Prostate gland (tissue), 2 donors: Measurements from ENCODE around the gene SMAD2. TPM values are rescaled to one million over a fixed set of nuclear protein-coding genes. Genes with fewer than 3 reads are reported as not detected.

Source experiments
- DNase-seq: peaks from one replicate; pipeline ENCODE4 v3.0.0-alpha.2; 2019; ENCODE audit warnings: low spot score
- H3K27ac ChIP-seq, 2 donors: fragments of 200-600 bp; sonication (generic); 2 replicates each; pipeline ENCODE4 v1.5.1; 2017 to 2019
- H3K27me3 ChIP-seq: fragments of 200-600 bp; sonication (generic); replicated peaks from 2 replicates; pipeline ENCODE4 v1.5.1; 2019; ENCODE audit not compliant: insufficient read depth
- H3K36me3 ChIP-seq, 2 donors: fragments of 200-600 bp; sonication (generic); 1 replicate in 1 of 2; 2 replicates in 1 of 2; pipeline versions ENCODE4 v1.5.1 to v1.8.1; 2017 to 2019
- H3K4me1 ChIP-seq: fragments of 200-600 bp; sonication (generic); replicated peaks from 2 replicates; pipeline ENCODE4 v1.5.1; 2019
- H3K4me3 ChIP-seq, 2 donors: fragments of 200-600 bp; sonication (generic); 2 replicates each; pipeline ENCODE4 v1.5.1; 2017 to 2019
- H3K9me3 ChIP-seq: fragments of 200-600 bp; sonication (generic); 2 replicates; pipeline ENCODE4 v1.5.1; 2017
- POLR2A ChIP-seq: fragments of 450-650 bp; IDR thresholded peaks from one replicate; pipeline ENCODE4 v1.6.1; 2016; ENCODE audit warnings: antibody characterized with exemption, mild to moderate bottlenecking
- POLR2AphosphoS5 ChIP-seq: sonication (generic); formaldehyde crosslinking; IDR thresholded peaks from one replicate; pipeline ENCODE4 v1.6.1; 2017; ENCODE audit warnings: antibody characterized with exemption
- WGBS: methylation state at CpG from one replicate; pipeline ENCODE4 v1.1.5; 2018; 5-methylcytosine and 5-hydroxymethylcytosine counted together
- intact Hi-C: fragments of 100-400 bp; cut with DNase I; formaldehyde crosslinking; loops from one replicate; pipeline ENCODE4 v1.14.2; 2022
- total RNA-seq, 2 donors: library from RNA; depleted of rRNA; stranded (reverse); fragments of >200 nt; gene quantifications; one replicate each; pipeline ENCODE4 v1.1.0, GENCODE V29; 2016
- TF ChIP-seq, protein P1 (sequence below), 4 experiments: fragments of 200-600 bp in 2 of 4; fragments of 450-650 bp in 2 of 4; sonication (generic) in 2 of 4; IDR thresholded peaks; 1 replicate in 3 of 4; 2 replicates in 1 of 4; pipeline ENCODE4 v1.5.1; 2016 to 2019; ENCODE audit warnings: antibody characterized with exemption in 4 of 4, mild to moderate bottlenecking in 2 of 4, moderate library complexity in 2 of 4

Gene SMAD2
- total RNA-seq, 2 donors from 2014 or later: 54.3 to 96.8 TPM

DNA sequence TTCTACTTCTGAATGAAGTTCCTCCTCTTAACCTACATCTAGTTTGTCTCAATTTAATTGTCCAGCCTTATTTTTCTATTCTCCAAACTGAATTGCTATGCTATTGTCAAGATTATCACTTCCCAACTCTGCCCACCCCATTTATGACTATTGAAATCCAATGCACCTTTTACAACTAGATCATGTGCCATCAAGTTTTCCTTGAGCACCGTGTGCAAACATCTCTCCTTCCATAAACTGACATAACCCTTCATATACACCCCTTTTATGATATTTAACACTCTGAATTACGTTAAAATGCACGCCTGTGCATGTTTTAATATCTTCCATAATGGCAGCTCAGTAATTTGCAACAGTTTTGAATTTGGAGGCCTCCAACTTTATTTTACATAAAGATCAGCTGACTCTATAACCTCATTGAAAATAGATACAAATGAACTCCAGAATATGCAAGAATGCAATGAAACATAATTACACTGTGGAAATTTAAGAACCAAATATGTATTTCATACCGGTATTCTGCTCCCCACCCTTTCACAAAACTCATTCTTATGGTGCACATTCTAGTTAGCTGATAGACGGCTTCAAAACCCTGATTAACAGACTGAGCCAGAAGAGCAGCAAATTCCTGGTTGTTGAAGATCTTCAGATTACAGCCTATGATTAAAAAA is 85.5 kb downstream of the SMAD2 start:
- TF ChIP-seq, protein P1, sequence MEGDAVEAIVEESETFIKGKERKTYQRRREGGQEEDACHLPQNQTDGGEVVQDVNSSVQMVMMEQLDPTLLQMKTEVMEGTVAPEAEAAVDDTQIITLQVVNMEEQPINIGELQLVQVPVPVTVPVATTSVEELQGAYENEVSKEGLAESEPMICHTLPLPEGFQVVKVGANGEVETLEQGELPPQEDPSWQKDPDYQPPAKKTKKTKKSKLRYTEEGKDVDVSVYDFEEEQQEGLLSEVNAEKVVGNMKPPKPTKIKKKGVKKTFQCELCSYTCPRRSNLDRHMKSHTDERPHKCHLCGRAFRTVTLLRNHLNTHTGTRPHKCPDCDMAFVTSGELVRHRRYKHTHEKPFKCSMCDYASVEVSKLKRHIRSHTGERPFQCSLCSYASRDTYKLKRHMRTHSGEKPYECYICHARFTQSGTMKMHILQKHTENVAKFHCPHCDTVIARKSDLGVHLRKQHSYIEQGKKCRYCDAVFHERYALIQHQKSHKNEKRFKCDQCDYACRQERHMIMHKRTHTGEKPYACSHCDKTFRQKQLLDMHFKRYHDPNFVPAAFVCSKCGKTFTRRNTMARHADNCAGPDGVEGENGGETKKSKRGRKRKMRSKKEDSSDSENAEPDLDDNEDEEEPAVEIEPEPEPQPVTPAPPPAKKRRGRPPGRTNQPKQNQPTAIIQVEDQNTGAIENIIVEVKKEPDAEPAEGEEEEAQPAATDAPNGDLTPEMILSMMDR (IDR thresholded peaks at IDR 0.05): no peak
- TF ChIP-seq POLR2AphosphoS5 (no peak), POLR2A (no peak)
- DNase-seq: no peak
- H3K27me3 ChIP-seq: no peaks in the 10 kb centered on the region
- H3K4me3 ChIP-seq: no peak overlapping the region
- H3K36me3 ChIP-seq: no peaks in the 10 kb centered on the region
- no peak overlapping the region for H3K27ac ChIP-seq
- H3K4me1 ChIP-seq: no peaks in the 10 kb centered on the region
- WGBS: 87% methylated on average over 5 of the region's 5 CpGs
- no peaks in the 10 kb centered on the region for H3K9me3 ChIP-seq
- intact Hi-C loops: no loop called here

DNA sequence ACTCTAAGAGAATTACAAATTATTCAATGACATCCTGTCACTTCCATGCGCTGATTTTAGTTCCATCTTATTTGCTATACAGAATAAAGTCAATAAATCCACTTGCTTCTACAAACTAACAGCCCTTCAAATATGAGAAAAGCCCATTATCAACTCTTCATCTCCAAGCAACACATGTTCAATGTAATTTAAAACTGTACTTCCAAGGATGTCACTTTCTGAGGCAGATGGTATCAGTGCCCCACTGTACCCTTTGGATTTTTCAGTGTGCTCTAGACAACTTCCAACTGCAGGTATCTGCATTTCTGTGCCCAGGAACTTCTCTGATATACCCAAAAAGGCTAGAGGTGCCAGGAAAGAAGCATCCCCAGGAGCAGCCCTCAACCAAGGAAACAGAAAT is 87.6 kb downstream of the SMAD2 start:
- no peaks in the 10 kb centered on the region for H3K27me3 ChIP-seq
- no peak overlapping the region for H3K27ac ChIP-seq
- WGBS: 50% methylated on average over 1 of the region's 1 CpG
- no peaks in the 10 kb centered on the region for H3K4me1 ChIP-seq
- H3K4me3 ChIP-seq: no peak overlapping the region
- no peak for DNase-seq
- H3K36me3 ChIP-seq: no peaks in the 10 kb centered on the region
- intact Hi-C loops: no loop called here
- no peaks in the 10 kb centered on the region for H3K9me3 ChIP-seq
- no peak for TF ChIP-seq POLR2A
- TF ChIP-seq POLR2AphosphoS5: no peak
- TF ChIP-seq, protein P1 (IDR thresholded peaks at IDR 0.05): no peak

DNA sequence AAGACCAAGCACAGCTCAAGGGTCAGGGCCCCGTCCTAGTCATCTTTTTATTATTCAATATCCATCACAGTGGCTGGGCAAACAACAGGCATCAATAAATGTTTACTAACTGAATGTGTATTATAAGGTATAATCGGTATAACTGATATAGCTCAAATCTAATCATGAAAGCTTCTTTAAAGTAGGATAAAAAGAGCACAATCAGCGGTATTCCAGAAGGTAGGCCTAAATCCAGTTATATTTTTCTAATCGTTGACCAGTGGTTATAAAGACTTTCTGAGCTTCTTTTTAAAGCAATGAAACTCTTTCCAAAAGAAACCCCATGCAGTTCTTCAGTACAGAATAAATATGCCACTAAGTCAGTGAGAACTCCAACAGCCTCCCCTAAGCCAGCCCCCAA is 92.1 kb downstream of the SMAD2 start:
- WGBS: over 99% methylated on average over 4 of the region's 4 CpGs
- TF ChIP-seq, protein P1 (IDR thresholded peaks at IDR 0.05): no peak
- no peak for TF ChIP-seq POLR2A
- TF ChIP-seq POLR2AphosphoS5: no peak
- Histone ChIP-seq H3K27ac (no peak overlapping the region), H3K4me3 (no peak overlapping the region), H3K4me1 (no peaks in the 10 kb centered on the region), H3K27me3 (no peaks in the 10 kb centered on the region), H3K9me3 (no peaks in the 10 kb centered on the region), H3K36me3 (no peaks in the 10 kb centered on the region)
- intact Hi-C loops: no loop called here
- no peak for DNase-seq

DNA sequence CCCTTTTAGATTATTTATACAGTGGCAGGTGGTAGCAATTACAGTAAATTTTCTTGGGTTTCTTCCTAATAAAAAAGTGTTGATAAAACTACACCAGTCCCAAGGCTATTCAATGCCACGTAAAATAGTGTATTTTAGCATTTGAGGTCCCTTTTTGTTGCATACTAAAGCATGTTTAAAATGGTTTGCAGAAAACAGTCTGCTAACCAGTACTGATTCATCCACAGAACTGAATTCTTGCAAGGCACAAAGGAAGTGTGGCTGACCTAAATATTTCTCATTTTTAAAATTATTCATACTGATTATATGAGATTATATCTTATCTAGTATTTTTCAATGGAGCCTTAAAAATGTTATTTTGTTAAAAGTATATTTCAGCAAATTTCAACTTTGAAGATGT is 98.1 kb downstream of the SMAD2 start:
- intact Hi-C loops: no loop called here
- H3K9me3 ChIP-seq: no peaks in the 10 kb centered on the region
- no peaks in the 10 kb centered on the region for H3K36me3 ChIP-seq
- TF ChIP-seq POLR2AphosphoS5: no peak
- TF ChIP-seq POLR2A: no peak
- TF ChIP-seq, protein P1 (IDR thresholded peaks at IDR 0.05): no peak
- H3K27me3 ChIP-seq: no peaks in the 10 kb centered on the region
- 60% methylated on average over 1 of the region's 1 CpG for WGBS
- no peak overlapping the region for H3K27ac ChIP-seq
- no peak overlapping the region for H3K4me3 ChIP-seq
- DNase-seq: no peak
- no peaks in the 10 kb centered on the region for H3K4me1 ChIP-seq

DNA sequence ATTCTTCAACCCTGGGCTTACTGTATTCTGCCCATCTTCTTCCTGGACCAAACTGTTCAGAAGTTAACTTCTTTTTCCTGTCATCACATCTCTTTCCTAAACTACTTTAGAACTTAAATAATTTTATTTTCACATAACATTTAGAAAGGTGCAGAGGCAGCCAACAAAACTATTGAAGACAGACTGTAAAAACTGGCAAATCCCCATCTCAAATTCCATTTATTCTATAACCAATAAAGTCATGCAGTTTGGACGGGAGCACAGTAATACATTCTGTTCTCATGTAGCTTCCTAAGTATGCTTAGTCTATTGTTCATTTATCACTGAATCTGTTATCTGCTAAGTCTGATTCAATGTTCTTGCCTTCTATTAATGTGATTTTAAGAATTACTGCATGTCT is 99.1 kb downstream of the SMAD2 start:
- Histone ChIP-seq H3K4me1 (no peaks in the 10 kb centered on the region), H3K9me3 (no peaks in the 10 kb centered on the region), H3K4me3 (no peak overlapping the region), H3K27ac (no peak overlapping the region), H3K27me3 (no peaks in the 10 kb centered on the region), H3K36me3 (no peaks in the 10 kb centered on the region)
- intact Hi-C loops: no loop called here
- DNase-seq: no peak
- 33% methylated on average over 1 of the region's 1 CpG for WGBS
- TF ChIP-seq POLR2AphosphoS5 (no peak), POLR2A (no peak)
- TF ChIP-seq, protein P1 (IDR thresholded peaks at IDR 0.05): no peak
